ENCODE measurements around the gene KLC1. TPM values are rescaled to one million over a fixed set of nuclear protein-coding genes. Genes with fewer than 3 reads are reported as not detected.

The KLC1 gene
- total and polyA plus RNA-seq, 7 donors = 86.4 to 256 (median 150) TPM

DNA sequence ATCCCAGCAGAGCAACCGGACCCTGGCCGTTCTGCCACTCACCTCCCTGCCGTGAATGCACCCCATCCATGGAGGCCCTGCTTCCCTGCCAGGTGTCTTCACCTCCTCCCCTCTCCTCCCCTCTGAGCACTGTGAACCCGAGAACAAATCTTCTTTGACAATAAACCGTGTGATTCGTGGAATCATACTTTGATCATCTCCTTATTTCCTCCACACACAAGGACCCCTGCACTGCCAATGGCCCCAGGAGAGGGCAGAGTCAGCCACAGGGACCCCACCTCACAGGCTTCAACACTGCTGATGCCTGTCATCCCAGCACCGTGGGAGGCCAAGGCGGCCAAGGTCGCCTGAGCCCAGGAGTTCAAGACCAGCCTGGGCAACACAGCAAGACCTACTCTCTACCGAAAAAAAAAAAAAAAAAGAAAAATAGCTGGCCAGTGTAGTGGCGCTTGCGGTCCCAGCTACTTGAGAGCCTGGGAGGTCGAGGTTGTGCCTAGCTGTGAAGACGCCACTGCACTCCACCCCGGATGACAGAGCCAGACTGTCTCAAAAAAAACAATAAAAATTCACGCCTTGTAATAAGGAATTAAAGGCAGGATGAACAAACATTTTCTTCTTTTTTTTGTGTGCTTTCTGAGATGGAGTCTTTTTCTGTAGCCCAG is 85.2 kb downstream of the KLC1 start:
- Histone ChIP-seq H3K4me1 (peaks cover 40% of the 10 kb centered on the region), H3K4me3 (peak overlapping the region; percentile 94), H3K36me3 (ENCODE audit: insufficient read depth in 1 of 2, low read depth in 1 of 2) (peaks cover 0 to 9% of the 10 kb centered on the region in 2 donors), H3K27ac (no peak overlapping the region), H3K27me3 (ENCODE audit: insufficient read depth in 3 of 3, low read length in 2 of 3) (no peaks in the 10 kb centered on the region), H3K9me3 (no peaks in the 10 kb centered on the region)
- DNase-seq = no peak
- intact Hi-C loops (cut with DNase I) = no loop called here
- no peak for ATAC-seq
- no peak for TF ChIP-seq CTCF (IDR thresholded peaks at IDR 0.05)
- 63 to 71% (median 70%) methylated on average over 15 to 16 of the region's 16 CpGs for WGBS, 3 donors

GRCh38 chr14:103715052-103716000 is 86.3 kb downstream of the KLC1 start, which contains the start of the genes XRCC3 and ZFYVE21:
Gene XRCC3, minus strand, starts transcription at chr14:103715451. Its CDS starts 4,364 bp downstream, at chr14:103711087.
Gene ZFYVE21, plus strand, starts transcription at chr14:103715810. Its CDS starts 32 bp downstream, at chr14:103715842.
- DNase-seq = peak; percentile 100
- 1% methylated on average over 73 to 121 of the region's 121 CpGs for WGBS, 3 donors
- H3K9me3 ChIP-seq = no peaks in the 10 kb centered on the region
- peak within 1 kb of the TSS; percentile 94 for H3K4me3 ChIP-seq
- ATAC-seq = peak; percentile 92 to 95 (median 92)
- peak within 1 kb of the TSS; percentile 89 for H3K27ac ChIP-seq
- peaks cover 52% of the 10 kb centered on the region for H3K4me1 ChIP-seq
- no peaks in the 10 kb centered on the region for H3K36me3 ChIP-seq (ENCODE audit: insufficient read depth in 1 of 2, low read depth in 1 of 2)
- intact Hi-C loops (cut with DNase I) = no loop called here
- H3K27me3 ChIP-seq (ENCODE audit: insufficient read depth in 3 of 3, low read length in 2 of 3) = no peaks in the 10 kb centered on the region
- TF ChIP-seq CTCF (IDR thresholded peaks at IDR 0.05) = no peak

DNA sequence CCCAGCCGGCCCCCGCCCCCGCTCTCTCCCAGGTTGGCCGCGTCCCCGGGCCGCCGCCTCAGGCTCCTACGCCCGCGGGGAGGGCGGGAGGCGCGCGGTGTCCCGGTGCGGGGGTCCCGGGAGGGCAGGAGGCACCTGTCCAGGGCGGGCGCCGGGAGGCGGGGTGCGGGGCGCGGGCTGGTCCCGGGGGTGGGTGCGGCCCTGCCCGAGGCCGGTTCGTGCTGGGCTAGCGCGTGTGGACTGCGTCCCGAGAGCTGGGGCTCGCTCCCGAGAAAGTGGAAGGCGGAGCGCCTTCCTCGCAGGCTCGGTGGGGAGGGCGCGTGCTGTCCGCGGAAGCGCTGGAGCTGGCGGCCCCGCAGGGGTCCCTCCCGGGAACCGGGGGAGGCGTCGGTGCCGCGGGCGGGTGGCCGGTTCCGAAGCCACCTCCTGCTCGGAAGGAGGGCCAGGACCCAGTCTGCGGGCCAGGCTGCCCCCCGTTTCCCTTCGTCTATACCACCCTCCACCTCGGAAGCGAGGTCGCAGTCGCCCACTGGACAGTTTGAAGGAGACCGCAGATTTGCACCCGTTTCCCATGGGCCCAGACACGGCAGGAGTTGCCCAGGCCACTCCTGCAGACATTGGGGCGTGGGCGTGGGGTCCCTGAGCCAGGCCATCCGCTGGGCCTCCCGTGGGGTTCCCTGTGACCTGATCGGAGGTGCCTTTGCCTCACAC is 87.2 kb downstream of the KLC1 start:
- Histone ChIP-seq H3K4me1 (peaks cover 58% of the 10 kb centered on the region), H3K27ac (peak overlapping the region; percentile 89), H3K9me3 (no peaks in the 10 kb centered on the region), H3K36me3 (ENCODE audit: insufficient read depth in 1 of 2, low read depth in 1 of 2) (no peaks in the 10 kb centered on the region), H3K4me3 (peak overlapping the region; percentile 94), H3K27me3 (ENCODE audit: insufficient read depth in 3 of 3, low read length in 2 of 3) (no peaks in the 10 kb centered on the region)
- peak in 3 of 4 donors; percentile 1 to 2 (median 1) for ATAC-seq
- intact Hi-C loops (cut with DNase I) = no loop called here
- peak; percentile 52 to 76 for DNase-seq
- TF ChIP-seq CTCF (IDR thresholded peaks at IDR 0.05) = no peak
- 2 to 9% (median 5%) methylated on average over 40 to 71 of the region's 72 CpGs for WGBS, 3 donors

DNA sequence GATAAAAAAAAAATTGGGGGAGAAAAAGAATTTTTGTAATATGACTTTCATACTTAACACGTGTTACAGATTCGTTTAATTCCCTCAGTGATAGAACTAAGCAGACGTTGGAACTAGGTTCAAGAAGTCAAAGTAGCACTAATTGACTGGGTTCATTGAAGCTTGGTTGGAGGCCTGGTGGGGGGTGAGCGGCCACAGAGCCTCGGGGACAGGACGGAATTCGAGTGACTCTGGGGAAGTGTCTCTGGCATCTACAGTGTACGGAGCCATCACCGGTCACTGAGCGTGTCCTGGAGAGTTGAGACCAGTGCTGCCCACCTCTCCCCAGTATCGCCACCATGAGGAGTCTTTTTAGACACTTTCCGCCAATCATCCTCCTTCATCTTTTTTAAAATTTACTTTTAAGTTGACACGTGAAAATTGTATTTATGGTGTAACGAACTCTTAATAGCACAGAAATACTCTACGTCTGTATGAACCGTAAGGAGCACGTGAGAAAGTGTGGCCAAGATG is 87.9 kb downstream of the KLC1 start:
- Histone ChIP-seq H3K27me3 (ENCODE audit: insufficient read depth in 3 of 3, low read length in 2 of 3) (no peaks in the 10 kb centered on the region), H3K4me3 (peak overlapping the region; percentile 94), H3K4me1 (peaks cover 58% of the 10 kb centered on the region), H3K36me3 (ENCODE audit: insufficient read depth in 1 of 2, low read depth in 1 of 2) (no peaks in the 10 kb centered on the region), H3K27ac (no peak overlapping the region), H3K9me3 (no peaks in the 10 kb centered on the region)
- ATAC-seq (no peak), DNase-seq (no peak)
- no peak for TF ChIP-seq CTCF (IDR thresholded peaks at IDR 0.05)
- 64 to 72% (median 64%) methylated on average over 17 of the region's 17 CpGs for WGBS, 3 donors
- intact Hi-C loops (cut with DNase I) = no loop called here
